ENCODE results near the gene TTLL4.

TTLL4 gene

DNA sequence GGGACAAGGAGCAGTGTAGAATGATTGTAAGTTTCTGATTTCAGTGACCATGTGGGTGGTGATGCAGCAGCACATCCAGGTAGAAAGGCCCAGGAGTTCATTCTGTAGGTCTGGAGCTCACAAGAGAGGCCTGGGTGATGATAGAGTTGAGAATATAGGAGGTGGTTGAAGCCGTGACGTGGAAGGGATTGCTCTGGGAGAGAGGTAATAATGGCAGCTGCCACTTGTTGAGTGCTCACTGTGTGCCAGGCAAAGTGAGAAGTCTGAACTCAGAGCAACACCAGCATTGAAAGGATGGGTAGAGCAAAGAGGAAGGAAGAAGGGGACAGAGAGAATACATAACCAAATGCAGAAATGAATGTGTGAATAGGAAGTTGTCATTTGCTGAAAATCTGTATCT is 3.3 kb downstream of the TTLL4 start:
- TF ChIP-seq ZFX (IDR thresholded peaks at IDR 0.05) = no peak
- TF ChIP-seq, protein P1, sequence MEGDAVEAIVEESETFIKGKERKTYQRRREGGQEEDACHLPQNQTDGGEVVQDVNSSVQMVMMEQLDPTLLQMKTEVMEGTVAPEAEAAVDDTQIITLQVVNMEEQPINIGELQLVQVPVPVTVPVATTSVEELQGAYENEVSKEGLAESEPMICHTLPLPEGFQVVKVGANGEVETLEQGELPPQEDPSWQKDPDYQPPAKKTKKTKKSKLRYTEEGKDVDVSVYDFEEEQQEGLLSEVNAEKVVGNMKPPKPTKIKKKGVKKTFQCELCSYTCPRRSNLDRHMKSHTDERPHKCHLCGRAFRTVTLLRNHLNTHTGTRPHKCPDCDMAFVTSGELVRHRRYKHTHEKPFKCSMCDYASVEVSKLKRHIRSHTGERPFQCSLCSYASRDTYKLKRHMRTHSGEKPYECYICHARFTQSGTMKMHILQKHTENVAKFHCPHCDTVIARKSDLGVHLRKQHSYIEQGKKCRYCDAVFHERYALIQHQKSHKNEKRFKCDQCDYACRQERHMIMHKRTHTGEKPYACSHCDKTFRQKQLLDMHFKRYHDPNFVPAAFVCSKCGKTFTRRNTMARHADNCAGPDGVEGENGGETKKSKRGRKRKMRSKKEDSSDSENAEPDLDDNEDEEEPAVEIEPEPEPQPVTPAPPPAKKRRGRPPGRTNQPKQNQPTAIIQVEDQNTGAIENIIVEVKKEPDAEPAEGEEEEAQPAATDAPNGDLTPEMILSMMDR (conservative IDR thresholded peaks at IDR 0.05) = no peak

GRCh38 chr2:218716070-218716469 is 5.4 kb downstream of the TTLL4 start:
- TF ChIP-seq, protein P1 (conservative IDR thresholded peaks at IDR 0.05) = no peak
- TF ChIP-seq ZFX (IDR thresholded peaks at IDR 0.05) = no peak
- H3K27ac ChIP-seq = no peak overlapping the region

More for the DNA sequence above, 3.3 kb downstream of the TTLL4 start:
- no peak overlapping the region for H3K27ac ChIP-seq

GRCh38 chr2:218717262-218717661 is 6.6 kb downstream of the TTLL4 start:
- TF ChIP-seq ZFX (IDR thresholded peaks at IDR 0.05) = no peak
- TF ChIP-seq, protein P1 (conservative IDR thresholded peaks at IDR 0.05) = no peak
- no peak overlapping the region for H3K27ac ChIP-seq

DNA sequence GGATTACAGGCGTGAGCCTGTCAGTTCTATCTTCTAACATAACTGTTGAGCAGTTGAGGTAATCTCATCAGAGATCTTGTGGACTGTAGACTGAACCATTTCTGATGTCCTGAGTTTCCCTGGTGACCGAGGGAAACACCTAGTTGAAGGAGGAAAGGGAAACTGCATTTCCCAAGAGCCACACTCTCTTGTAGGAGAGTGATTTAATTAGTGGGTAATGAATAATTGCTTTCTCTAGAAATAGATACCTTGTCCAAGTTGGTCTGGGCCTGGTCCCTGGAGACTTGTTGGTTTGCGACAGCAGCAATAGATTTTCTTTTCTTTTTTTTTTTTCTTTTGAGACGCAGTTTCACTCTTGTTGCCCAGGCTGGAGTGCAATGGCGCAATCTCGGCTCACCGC is 7.4 kb downstream of the TTLL4 start:
- no peak for TF ChIP-seq ZFX (IDR thresholded peaks at IDR 0.05)
- TF ChIP-seq, protein P1 (conservative IDR thresholded peaks at IDR 0.05) = no peak

GRCh38 chr2:218719457-218719856 is 8.8 kb downstream of the TTLL4 start:
- TF ChIP-seq, protein P1 (conservative IDR thresholded peaks at IDR 0.05) = no peak
- TF ChIP-seq ZFX (IDR thresholded peaks at IDR 0.05) = no peak
- H3K27ac ChIP-seq = no peak overlapping the region

More for the DNA sequence above, 7.4 kb downstream of the TTLL4 start:
- no peak overlapping the region for H3K27ac ChIP-seq

DNA sequence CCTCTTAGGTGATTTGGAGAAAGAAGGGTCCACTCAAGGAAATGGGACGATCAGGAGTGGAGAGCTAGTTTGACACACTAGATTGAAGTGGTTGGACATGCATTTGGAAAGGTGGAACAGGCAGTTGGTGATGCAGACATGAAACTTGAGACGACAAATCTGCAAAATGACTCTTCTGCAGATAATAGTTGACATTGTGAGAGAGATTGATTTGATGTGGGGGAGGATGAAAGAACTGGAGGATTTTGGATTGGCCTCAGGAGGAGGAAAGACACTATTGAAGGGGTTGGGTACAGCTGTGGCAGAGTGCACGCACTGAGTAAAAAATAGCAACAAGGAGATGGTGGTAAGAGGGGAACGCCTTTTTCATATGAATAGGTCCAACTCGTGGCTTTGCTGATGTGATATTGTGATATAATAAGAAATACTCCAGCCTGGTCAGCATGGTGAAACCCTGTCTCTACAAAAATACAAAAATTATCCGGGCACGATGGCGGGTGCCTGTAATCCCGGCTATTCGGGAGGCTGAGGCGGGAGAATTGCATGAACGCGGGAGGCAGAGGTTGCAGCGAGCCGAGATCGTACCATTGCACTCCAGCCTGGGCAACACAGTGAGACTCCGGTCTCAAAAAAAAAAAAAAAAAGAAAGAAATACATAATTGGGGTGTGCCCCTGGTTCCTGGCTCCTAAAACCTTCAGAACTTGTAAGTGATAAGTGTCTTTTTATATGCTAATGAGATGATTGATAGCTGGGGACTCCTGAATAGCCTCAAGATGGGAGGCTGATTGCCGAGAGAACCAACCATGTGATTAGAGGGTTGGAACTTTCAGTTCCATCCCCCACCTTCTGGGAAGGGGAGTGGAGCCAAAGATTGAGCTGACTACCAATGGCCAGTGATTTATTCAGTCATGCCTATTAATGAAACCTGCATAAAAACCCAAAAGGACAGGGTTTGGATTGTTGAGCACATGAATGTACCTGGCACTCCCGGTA is 9.7 kb downstream of the TTLL4 start:
- TF ChIP-seq, protein P1 (conservative IDR thresholded peaks at IDR 0.05) = no peak
- TF ChIP-seq ZFX (IDR thresholded peaks at IDR 0.05) = no peak
- H3K27ac ChIP-seq = no peak overlapping the region

DNA sequence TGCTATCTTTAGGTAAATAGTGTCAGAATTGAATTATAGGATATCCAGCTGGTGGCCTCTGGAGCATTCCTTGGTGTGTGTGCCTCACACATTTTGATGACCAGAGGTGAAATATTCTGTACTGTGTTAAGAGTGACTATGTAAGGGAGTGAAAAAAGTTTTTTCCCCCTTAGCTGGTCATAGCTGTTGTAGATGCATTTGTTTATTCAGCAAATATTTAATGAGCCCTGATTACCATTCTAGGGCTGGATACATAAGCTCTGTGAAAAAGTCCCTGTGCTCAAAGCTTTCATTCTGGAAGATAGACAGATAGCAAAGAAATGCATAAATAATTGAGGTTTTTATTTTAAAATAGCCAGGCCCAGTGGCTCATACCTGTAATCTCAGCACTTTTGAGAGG is 10.9 kb downstream of the TTLL4 start:
- no peak overlapping the region for H3K27ac ChIP-seq

More for the DNA sequence above, 10.9 kb downstream of the TTLL4 start:
- no peak for TF ChIP-seq ZFX (IDR thresholded peaks at IDR 0.05)
- TF ChIP-seq, protein P1 (conservative IDR thresholded peaks at IDR 0.05) = no peak
